HG03354 (cell line): ENCODE results near the gene UNC80.

Source experiments
- ATAC-seq: cut with Tn5 transposase; IDR thresholded peaks from one replicate; pipeline ENCODE4 v1.9.1; 2021; ENCODE audit warnings: mild to moderate bottlenecking; ENCODE audit not compliant: unreplicated experiment, poor library complexity, severe bottlenecking

UNC80 gene

GRCh38 chr2:210000464-210001324 is 229.1 kb downstream of the UNC80 start:
- no peak for ATAC-seq

- peak; percentile 100 for ATAC-seq
Observed at GRCh38 chr2:210002158-210003157, 230.8 kb downstream of the UNC80 start, which contains the start of gene RPE. Gene RPE, plus strand, starts transcription at chr2:210002638. Its CDS starts 24 bp downstream, at chr2:210002662.

GRCh38 chr2:210003359-210003758 is 231.7 kb downstream of the UNC80 start:
- ATAC-seq: no peak

- ATAC-seq: no peak
Observed at GRCh38 chr2:210004881-210005280, 233.2 kb downstream of the UNC80 start.

- ATAC-seq: no peak
Observed at GRCh38 chr2:210007895-210008294, 236.3 kb downstream of the UNC80 start.

GRCh38 chr2:210009126-210009525 is 237.5 kb downstream of the UNC80 start:
- no peak for ATAC-seq

GRCh38 chr2:210009896-210010295 is 238.3 kb downstream of the UNC80 start:
- no peak for ATAC-seq

GRCh38 chr2:210020138-210020537 is 248.5 kb downstream of the UNC80 start:
- no peak for ATAC-seq

GRCh38 chr2:210022824-210023223 is 251.2 kb downstream of the UNC80 start:
- no peak for ATAC-seq

GRCh38 chr2:210027608-210028007 is 256.0 kb downstream of the UNC80 start:
- no peak for ATAC-seq

- no peak for ATAC-seq
Observed at GRCh38 chr2:210028178-210028577, 256.5 kb downstream of the UNC80 start.

- no peak for ATAC-seq
Observed at GRCh38 chr2:210034087-210034683, 262.6 kb downstream of the UNC80 start.

GRCh38 chr2:210035679-210036078 is 264.0 kb downstream of the UNC80 start:
- no peak for ATAC-seq

GRCh38 chr2:210038078-210038477 is 266.4 kb downstream of the UNC80 start:
- no peak for ATAC-seq

- ATAC-seq: no peak
Observed at GRCh38 chr2:210046851-210047500, 275.3 kb downstream of the UNC80 start.
